Neural progenitor cell (in vitro differentiated cells): ENCODE measurements around the gene GNPTAB. TPM values are rescaled to one million over a fixed set of nuclear protein-coding genes. Genes with fewer than 3 reads are reported as not detected.
"Not testable (repeated sequence)": the region's sequence is repeated elsewhere in the genome, so short reads cannot be mapped to it uniquely, and the experiment has no call there.

Experiments used
- DNase-seq: peaks from one replicate; pipeline ENCODE4 v3.0.0-alpha.2; 2016; ENCODE audit warnings: low spot score
- H2AFZ ChIP-seq: fragments of 200-600 bp; sonication (generic); replicated peaks from 2 replicates; pipeline ENCODE4 v1.6.1; 2016; ENCODE audit warnings: antibody characterized with exemption
- H3F3A ChIP-seq: fragments of 200-600 bp; sonication (generic); 2 replicates; pipeline ENCODE4 v1.6.1; 2016; ENCODE audit warnings: antibody characterized with exemption, low read depth
- H3K27ac ChIP-seq: fragments of 200-600 bp; sonication (generic); 2 replicates; pipeline ENCODE4 v1.5.1; 2016; ENCODE audit warnings: mild to moderate bottlenecking
- H3K27me3 ChIP-seq: fragments of 200-600 bp; sonication (generic); 2 replicates; pipeline ENCODE4 v1.6.1; 2016; ENCODE audit warnings: mild to moderate bottlenecking, moderate library complexity
- H3K36me3 ChIP-seq: fragments of 200-600 bp; sonication (generic); 2 replicates; pipeline ENCODE4 v1.5.1; 2016
- H3K4me1 ChIP-seq: fragments of 200-600 bp; sonication (generic); 2 replicates; pipeline ENCODE4 v1.6.1; 2016; ENCODE audit warnings: mixed run types
- H3K4me2 ChIP-seq: fragments of 200-600 bp; sonication (generic); 2 replicates; pipeline ENCODE4 v1.6.1; 2016
- H3K4me3 ChIP-seq: fragments of 200-600 bp; sonication (generic); 2 replicates; pipeline ENCODE4 v1.5.1; 2016
- H3K79me2 ChIP-seq: fragments of 200-600 bp; sonication (generic); 2 replicates; pipeline ENCODE4 v1.6.1; 2016; ENCODE audit warnings: low read depth
- H3K9ac ChIP-seq: fragments of 200-600 bp; sonication (generic); 2 replicates; pipeline ENCODE4 v1.6.1; 2016
- H3K9me3 ChIP-seq: fragments of 200-600 bp; sonication (generic); 2 replicates; pipeline ENCODE4 v1.5.1; 2016; ENCODE audit warnings: low read depth
- H4K20me1 ChIP-seq: fragments of 200-600 bp; sonication (generic); 2 replicates; pipeline ENCODE4 v1.6.1; 2016; ENCODE audit warnings: low read depth
- H3K27ac Mint-ChIP-seq: 3 replicates; pipeline ENCODE4 v1.8.0; 2021; ENCODE audit warnings: mixed read lengths
- H3K27me3 Mint-ChIP-seq: 2 replicates; pipeline ENCODE4 v1.8.0; 2022; ENCODE audit warnings: low read depth, mild to moderate bottlenecking, inconsistent platforms, moderate library complexity, mixed read lengths; ENCODE audit not compliant: insufficient read depth
- H3K36me3 Mint-ChIP-seq: 3 replicates; pipeline ENCODE4 v1.8.0; 2021; ENCODE audit warnings: mixed read lengths
- H3K4me1 Mint-ChIP-seq: 3 replicates; pipeline ENCODE4 v1.8.0; 2021; ENCODE audit warnings: mixed read lengths
- H3K4me3 Mint-ChIP-seq: 3 replicates; pipeline ENCODE4 v1.8.0; 2021; ENCODE audit warnings: mild to moderate bottlenecking, moderate library complexity, mixed read lengths
- H3K9me3 Mint-ChIP-seq: 3 replicates; pipeline ENCODE4 v1.8.0; 2020; ENCODE audit warnings: mixed read lengths
- CTCF ChIP-seq: fragments of 200-600 bp; sonication (generic); IDR thresholded peaks from 2 replicates; pipeline ENCODE4 v1.5.1; 2017; ENCODE audit warnings: antibody characterized with exemption, mild to moderate bottlenecking
- EZH2 ChIP-seq: fragments of 200-600 bp; sonication (generic); IDR thresholded peaks from 2 replicates; pipeline ENCODE4 v1.6.1; 2017; ENCODE audit warnings: antibody characterized with exemption, mild to moderate bottlenecking, moderate library complexity
- EZH2phosphoT487 ChIP-seq: fragments of 200-600 bp; sonication (generic); IDR thresholded peaks from 2 replicates; pipeline ENCODE4 v1.6.1; 2017; ENCODE audit warnings: antibody characterized with exemption
- total RNA-seq: library from RNA; depleted of rRNA; stranded (reverse); fragments of >200 nt; gene quantifications from 2 replicates; pipeline ENCODE4 v1.2.3, GENCODE V29; 2015; ENCODE audit warnings: low replicate concordance

Gene GNPTAB
- total RNA-seq, 1 donor from 2014 or later = 24.0 TPM

DNA sequence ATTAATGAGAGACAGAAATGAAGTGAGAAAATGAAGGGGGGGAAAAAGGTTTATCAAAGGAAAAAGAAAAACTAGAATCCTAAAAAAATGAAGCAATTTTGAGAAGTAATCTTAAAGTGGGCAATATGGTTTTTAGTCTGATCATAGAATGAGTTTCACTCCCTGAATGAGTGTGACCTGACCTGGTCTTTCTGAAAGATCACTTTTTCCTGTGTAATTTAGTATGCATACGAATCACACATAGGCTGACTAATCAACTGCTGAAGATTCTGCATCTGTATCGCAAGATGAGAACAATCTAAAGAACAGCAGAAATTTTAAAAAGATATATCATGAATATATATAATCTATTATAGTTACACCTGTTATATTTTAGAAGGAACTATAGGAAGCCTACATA lies 11.3 kb downstream of the GNPTAB start:
- TF ChIP-seq CTCF (no peak), EZH2 (no peak), EZH2phosphoT487 (no peak)
- Mint-ChIP-seq H3K4me1 (peaks cover 2% of the 10 kb centered on the region), H3K9me3 (peaks cover 2% of the 10 kb centered on the region), H3K27ac (no peak overlapping the region), H3K27me3 (peaks cover 6% of the 10 kb centered on the region), H3K4me3 (no peak overlapping the region), H3K36me3 (no peaks in the 10 kb centered on the region)
- Histone ChIP-seq H3K9me3 (no peaks in the 10 kb centered on the region), H3K27me3 (no peaks in the 10 kb centered on the region), H3K36me3 (no peaks in the 10 kb centered on the region), H3K4me3 (no peak overlapping the region), H3K27ac (no peak overlapping the region), H3F3A (no peaks in the 10 kb centered on the region), H2AFZ (no peak overlapping the region), H3K79me2 (peaks cover 13% of the 10 kb centered on the region), H4K20me1 (no peaks in the 10 kb centered on the region), H3K4me1 (no peaks in the 10 kb centered on the region), H3K9ac (no peak overlapping the region), H3K4me2 (no peak overlapping the region)
- no peak for DNase-seq

DNA sequence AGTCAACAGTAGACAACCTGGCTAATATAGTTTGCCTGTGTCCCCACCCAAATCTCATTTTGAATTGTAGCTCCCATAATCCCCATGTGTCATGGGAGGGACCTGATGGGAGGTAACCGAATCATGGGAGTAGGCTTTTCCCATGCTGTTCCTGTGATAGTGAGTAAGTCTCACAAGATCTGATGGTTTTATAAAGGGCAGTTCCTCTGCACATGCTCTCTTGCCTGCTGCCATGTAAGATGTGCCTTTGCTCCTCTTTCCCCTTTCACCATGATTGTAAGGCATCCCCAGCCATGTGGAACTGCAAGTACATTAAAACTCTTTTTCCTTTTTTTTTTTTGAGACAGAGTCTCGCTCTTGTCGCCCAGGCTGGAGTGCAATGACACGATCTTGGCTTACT lies 12.1 kb downstream of the GNPTAB start:
- not testable (repeated sequence) for H3K9ac ChIP-seq, H3K27me3 Mint-ChIP-seq, H3K4me2 ChIP-seq, H3F3A ChIP-seq, H3K27ac ChIP-seq, DNase-seq, H2AFZ ChIP-seq, H3K27me3 ChIP-seq, H3K4me3 Mint-ChIP-seq, H3K4me1 Mint-ChIP-seq, H3K4me1 ChIP-seq, H3K9me3 Mint-ChIP-seq, H3K36me3 ChIP-seq, H3K36me3 Mint-ChIP-seq, H3K27ac Mint-ChIP-seq, H4K20me1 ChIP-seq, H3K4me3 ChIP-seq, H3K9me3 ChIP-seq
- peaks cover 13% of the 10 kb centered on the region for H3K79me2 ChIP-seq

DNA sequence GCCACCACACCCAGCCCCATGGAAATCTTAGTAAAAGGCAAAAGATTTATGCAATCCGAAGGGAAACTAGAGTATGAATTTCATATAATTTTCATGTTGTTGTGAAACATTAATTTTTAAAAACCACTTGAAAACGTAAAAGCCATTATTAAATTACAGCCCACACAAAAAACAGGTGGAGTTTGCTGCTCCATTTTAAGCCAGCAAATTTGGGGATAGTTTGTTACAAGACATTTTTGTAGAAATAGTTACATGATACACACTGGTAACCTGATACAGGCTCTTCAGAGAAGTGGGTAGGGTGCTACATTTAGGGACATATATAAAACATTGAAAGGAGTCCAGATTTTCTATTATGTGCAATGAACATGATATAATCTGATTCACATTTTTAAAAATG lies 17.6 kb downstream of the GNPTAB start:
- Histone ChIP-seq H3K4me1 (no peaks in the 10 kb centered on the region), H3F3A (no peaks in the 10 kb centered on the region), H3K4me2 (no peak overlapping the region), H3K4me3 (no peak overlapping the region), H3K9me3 (no peaks in the 10 kb centered on the region), H3K36me3 (no peaks in the 10 kb centered on the region), H4K20me1 (no peaks in the 10 kb centered on the region), H3K79me2 (peaks cover 14% of the 10 kb centered on the region), H3K27me3 (no peaks in the 10 kb centered on the region), H3K9ac (no peak overlapping the region), H2AFZ (no peak overlapping the region), H3K27ac (no peak overlapping the region)
- Mint-ChIP-seq H3K27me3 (no peaks in the 10 kb centered on the region), H3K27ac (no peak overlapping the region), H3K36me3 (no peaks in the 10 kb centered on the region), H3K4me3 (no peak overlapping the region), H3K4me1 (no peaks in the 10 kb centered on the region), H3K9me3 (no peaks in the 10 kb centered on the region)
- TF ChIP-seq EZH2phosphoT487 = no peak
- no peak for TF ChIP-seq EZH2
- no peak for TF ChIP-seq CTCF
- DNase-seq = no peak

- H3K36me3 Mint-ChIP-seq, H3K36me3 ChIP-seq, H3K27ac Mint-ChIP-seq, H3K4me1 ChIP-seq, DNase-seq, H3K9ac ChIP-seq, H3K27me3 ChIP-seq, H3K27ac ChIP-seq, H4K20me1 ChIP-seq, H3K4me3 ChIP-seq, H3K9me3 Mint-ChIP-seq, H3K9me3 ChIP-seq, H3K27me3 Mint-ChIP-seq, H3K4me1 Mint-ChIP-seq, H2AFZ ChIP-seq, H3K4me2 ChIP-seq, H3K4me3 Mint-ChIP-seq, H3F3A ChIP-seq: not testable (repeated sequence)
- peaks cover 11% of the 10 kb centered on the region for H3K79me2 ChIP-seq
These were observed 18.0 kb downstream of the GNPTAB start for GRCh38 chr12:101812716-101813115.

DNA sequence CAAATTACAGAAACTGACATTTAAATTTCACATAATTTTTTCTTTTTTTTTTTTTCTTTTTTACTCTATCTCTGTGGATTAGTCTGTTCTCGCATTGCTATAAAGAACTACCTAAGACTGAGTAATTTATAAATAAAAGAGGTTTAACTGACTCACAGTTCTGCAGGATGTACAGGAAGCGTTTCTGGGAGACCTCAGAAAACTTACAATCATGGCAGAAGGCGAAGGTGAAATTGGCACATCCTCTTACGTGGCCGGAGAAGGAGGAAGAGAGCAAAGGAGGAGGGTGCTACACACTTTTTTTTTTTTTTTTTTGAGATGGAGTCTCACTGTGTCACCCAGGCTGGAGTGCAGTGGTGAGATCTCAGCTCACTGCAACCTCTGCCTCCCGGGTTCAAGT lies 19.4 kb downstream of the GNPTAB start:
- not testable (repeated sequence) for H3K27ac ChIP-seq, H3K4me3 ChIP-seq, H4K20me1 ChIP-seq, H3K9me3 ChIP-seq, H2AFZ ChIP-seq, H3F3A ChIP-seq, H3K27me3 ChIP-seq, DNase-seq, H3K36me3 Mint-ChIP-seq, H3K27me3 Mint-ChIP-seq, H3K79me2 ChIP-seq, H3K9ac ChIP-seq, H3K9me3 Mint-ChIP-seq, H3K4me2 ChIP-seq, H3K4me1 ChIP-seq, H3K4me1 Mint-ChIP-seq, H3K27ac Mint-ChIP-seq, H3K4me3 Mint-ChIP-seq, H3K36me3 ChIP-seq
